Omental fat pad (tissue), 4 donors: Measurements from ENCODE around the gene GOLIM4. TPM values are rescaled to one million over a fixed set of nuclear protein-coding genes. Genes with fewer than 3 reads are reported as not detected.

Experiments used
- ATAC-seq: fragments of 150-250 bp; one replicate; pipeline ENCODE4 v1.9.1; 2016; ENCODE audit warnings: mild to moderate bottlenecking, moderate library complexity; ENCODE audit not compliant: low FRiP score
- DNase-seq: peaks from one replicate; pipeline ENCODE4 v3.0.0-alpha.2; 2019; ENCODE audit warnings: low spot score
- CTCF ChIP-seq, 3 donors: fragments of 450-650 bp; IDR thresholded peaks; one replicate each; pipeline ENCODE4 v1.5.1; 2016 to 2017; ENCODE audit warnings: antibody characterized with exemption in 3 of 3, mild to moderate bottlenecking in 3 of 3, moderate library complexity in 2 of 3
- total RNA-seq, 4 donors: library from RNA; depleted of rRNA; stranded (reverse); fragments of >200 nt; gene quantifications; one replicate each; pipeline ENCODE4 v1.1.0, GENCODE V29; 2016

Gene GOLIM4
- total RNA-seq, 4 donors from 2014 or later: 30.3 to 46.2 (median 34.8) TPM

GRCh38 chr3:167978486-167978885 is 117.2 kb downstream of the GOLIM4 start:
- DNase-seq (no peak), ATAC-seq (no peak)
- no peak for TF ChIP-seq CTCF (IDR thresholded peaks at IDR 0.05)

- ATAC-seq (no peak), DNase-seq (no peak)
- TF ChIP-seq CTCF (IDR thresholded peaks at IDR 0.05): no peak
These were observed 117.7 kb downstream of the GOLIM4 start for GRCh38 chr3:167978071-167978470.

GRCh38 chr3:167976516-167977361 is 119.0 kb downstream of the GOLIM4 start:
- no peak for ATAC-seq
- no peak for TF ChIP-seq CTCF (IDR thresholded peaks at IDR 0.05)
- DNase-seq: no peak

GRCh38 chr3:167973901-167974300 is 121.8 kb downstream of the GOLIM4 start:
- ATAC-seq (no peak), DNase-seq (no peak)
- no peak for TF ChIP-seq CTCF (IDR thresholded peaks at IDR 0.05)

- no peak for TF ChIP-seq CTCF (IDR thresholded peaks at IDR 0.05)
- DNase-seq (no peak), ATAC-seq (no peak)
These were observed 122.7 kb downstream of the GOLIM4 start for GRCh38 chr3:167973046-167973445.

GRCh38 chr3:167972502-167972901 is 123.2 kb downstream of the GOLIM4 start:
- ATAC-seq: no peak
- no peak for TF ChIP-seq CTCF (IDR thresholded peaks at IDR 0.05)
- no peak for DNase-seq

GRCh38 chr3:167969548-167969947 is 126.2 kb downstream of the GOLIM4 start:
- no peak for DNase-seq
- no peak for TF ChIP-seq CTCF (IDR thresholded peaks at IDR 0.05)
- ATAC-seq: no peak
